ENCODE data around the gene KRTAP10-8.

GRCh38 chr21:44617071-44617501 lies 5.2 kb downstream of the KRTAP10-8 start:
- TF ChIP-seq, protein P1, sequence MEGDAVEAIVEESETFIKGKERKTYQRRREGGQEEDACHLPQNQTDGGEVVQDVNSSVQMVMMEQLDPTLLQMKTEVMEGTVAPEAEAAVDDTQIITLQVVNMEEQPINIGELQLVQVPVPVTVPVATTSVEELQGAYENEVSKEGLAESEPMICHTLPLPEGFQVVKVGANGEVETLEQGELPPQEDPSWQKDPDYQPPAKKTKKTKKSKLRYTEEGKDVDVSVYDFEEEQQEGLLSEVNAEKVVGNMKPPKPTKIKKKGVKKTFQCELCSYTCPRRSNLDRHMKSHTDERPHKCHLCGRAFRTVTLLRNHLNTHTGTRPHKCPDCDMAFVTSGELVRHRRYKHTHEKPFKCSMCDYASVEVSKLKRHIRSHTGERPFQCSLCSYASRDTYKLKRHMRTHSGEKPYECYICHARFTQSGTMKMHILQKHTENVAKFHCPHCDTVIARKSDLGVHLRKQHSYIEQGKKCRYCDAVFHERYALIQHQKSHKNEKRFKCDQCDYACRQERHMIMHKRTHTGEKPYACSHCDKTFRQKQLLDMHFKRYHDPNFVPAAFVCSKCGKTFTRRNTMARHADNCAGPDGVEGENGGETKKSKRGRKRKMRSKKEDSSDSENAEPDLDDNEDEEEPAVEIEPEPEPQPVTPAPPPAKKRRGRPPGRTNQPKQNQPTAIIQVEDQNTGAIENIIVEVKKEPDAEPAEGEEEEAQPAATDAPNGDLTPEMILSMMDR (conservative IDR thresholded peaks at IDR 0.05; ENCODE audit: low read depth, low read length) = no peak
- TF ChIP-seq RFX5 (IDR thresholded peaks at IDR 0.05; ENCODE audit: low read depth, low read length) (no peak), MAFK (IDR thresholded peaks at IDR 0.05; ENCODE audit: low read depth, low read length) (no peak), POLR2A (IDR thresholded peaks at IDR 0.05; ENCODE audit: low read depth, low read length) (no peak), FOS (IDR thresholded peaks at IDR 0.05; ENCODE audit: low read depth, low read length) (no peak), RAD21 (IDR thresholded peaks at IDR 0.05; ENCODE audit: low read length) (no peak), SMC3 (IDR thresholded peaks at IDR 0.05; ENCODE audit: low read depth, low read length) (no peak), MXI1 (IDR thresholded peaks at IDR 0.05; ENCODE audit: borderline replicate concordance, low read depth, low read length) (no peak), CEBPB (IDR thresholded peaks at IDR 0.05; ENCODE audit: low read depth, low read length) (no peak), RCOR1 (IDR thresholded peaks at IDR 0.05; ENCODE audit: insufficient replicate concordance, low read length) (no peak), MAZ (IDR thresholded peaks at IDR 0.05; ENCODE audit: borderline replicate concordance, low read depth, low read length) (no peak), BHLHE40 (IDR thresholded peaks at IDR 0.05; ENCODE audit: low read depth, low read length) (no peak)
- TF ChIP-seq, protein P2, sequence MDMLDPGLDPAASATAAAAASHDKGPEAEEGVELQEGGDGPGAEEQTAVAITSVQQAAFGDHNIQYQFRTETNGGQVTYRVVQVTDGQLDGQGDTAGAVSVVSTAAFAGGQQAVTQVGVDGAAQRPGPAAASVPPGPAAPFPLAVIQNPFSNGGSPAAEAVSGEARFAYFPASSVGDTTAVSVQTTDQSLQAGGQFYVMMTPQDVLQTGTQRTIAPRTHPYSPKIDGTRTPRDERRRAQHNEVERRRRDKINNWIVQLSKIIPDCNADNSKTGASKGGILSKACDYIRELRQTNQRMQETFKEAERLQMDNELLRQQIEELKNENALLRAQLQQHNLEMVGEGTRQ (IDR thresholded peaks at IDR 0.05; ENCODE audit: low read depth, low read length) = no peak
- TF ChIP-seq, protein P3, sequence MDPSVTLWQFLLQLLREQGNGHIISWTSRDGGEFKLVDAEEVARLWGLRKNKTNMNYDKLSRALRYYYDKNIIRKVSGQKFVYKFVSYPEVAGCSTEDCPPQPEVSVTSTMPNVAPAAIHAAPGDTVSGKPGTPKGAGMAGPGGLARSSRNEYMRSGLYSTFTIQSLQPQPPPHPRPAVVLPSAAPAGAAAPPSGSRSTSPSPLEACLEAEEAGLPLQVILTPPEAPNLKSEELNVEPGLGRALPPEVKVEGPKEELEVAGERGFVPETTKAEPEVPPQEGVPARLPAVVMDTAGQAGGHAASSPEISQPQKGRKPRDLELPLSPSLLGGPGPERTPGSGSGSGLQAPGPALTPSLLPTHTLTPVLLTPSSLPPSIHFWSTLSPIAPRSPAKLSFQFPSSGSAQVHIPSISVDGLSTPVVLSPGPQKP (IDR thresholded peaks at IDR 0.05; ENCODE audit: borderline replicate concordance, low read depth, low read length) = no peak

All from IMR-90 (cell line).